Esophagus squamous epithelium (tissue), 5 donors: ENCODE data around the gene COL8A1. TPM values are rescaled to one million over a fixed set of nuclear protein-coding genes. Genes with fewer than 3 reads are reported as not detected.

Source experiments
- DNase-seq: peaks from one replicate; lab custom pipeline; 2025; lab: John Stamatoyannopoulos, UW
- H3K27ac ChIP-seq, 4 donors: fragments of 200-600 bp; sonication (generic); one replicate each; pipeline ENCODE4 v1.5.1; 2016 to 2019; ENCODE audit warnings: mild to moderate bottlenecking in 1 of 4
- H3K27me3 ChIP-seq, 4 donors: fragments of 200-600 bp; sonication (generic); 1 replicate in 3 of 4; 2 replicates in 1 of 4; pipeline versions ENCODE4 v1.5.1 to v1.6.0; 2017 to 2021; ENCODE audit warnings: antibody characterized with exemption in 1 of 4
- H3K36me3 ChIP-seq, 3 donors: fragments of 200-600 bp; sonication (generic); one replicate each; pipeline ENCODE4 v1.5.1; 2016 to 2019
- H3K4me1 ChIP-seq, 3 donors: fragments of 200-600 bp; sonication (generic); one replicate each; pipeline ENCODE4 v1.5.1; 2017 to 2019
- H3K4me3 ChIP-seq, 4 donors: fragments of 200-600 bp; sonication (generic); 1 replicate in 3 of 4; 2 replicates in 1 of 4; pipeline ENCODE4 v1.5.1; 2016 to 2019; ENCODE audit warnings: mild to moderate bottlenecking in 2 of 4, moderate library complexity in 1 of 4
- H3K9me3 ChIP-seq, 3 donors: fragments of 200-600 bp; sonication (generic); one replicate each; pipeline ENCODE4 v1.5.1; 2016 to 2019
- CTCF ChIP-seq, 6 experiments: fragments of 450-650 bp in 4 of 6; fragments of 200-600 bp in 2 of 6; sonication (generic) in 2 of 6; IDR thresholded peaks; one replicate each; pipeline ENCODE4 v1.5.1; 2016 to 2019; ENCODE audit warnings: antibody characterized with exemption in 6 of 6, mild to moderate bottlenecking in 4 of 6, moderate library complexity in 4 of 6
- POLR2A ChIP-seq, 4 donors: fragments of 450-650 bp; IDR thresholded peaks; one replicate each; pipeline ENCODE4 v1.6.1; 2017; ENCODE audit warnings: antibody characterized with exemption in 4 of 4, mild to moderate bottlenecking in 4 of 4, moderate library complexity in 3 of 4
- WGBS, 2 donors: methylation state at CpG; one replicate each; pipeline ENCODE4 v1.1.5; 2018; 5-methylcytosine and 5-hydroxymethylcytosine counted together
- intact Hi-C: fragments of 100-400 bp; cut with DNase I; formaldehyde crosslinking; loops from one replicate; pipeline ENCODE4 v1.15.0; 2022
- total RNA-seq, 4 donors: library from RNA; depleted of rRNA; stranded (reverse); fragments of >200 nt; gene quantifications; one replicate each; pipeline ENCODE4 v1.1.0, GENCODE V29; 2016
- donor health status: DM: yes; HTN: yes; CAD: no.

Gene COL8A1
- total RNA-seq, 4 donors from 2014 or later, result 2.3 to 15.6 (median 5.0) TPM

DNA sequence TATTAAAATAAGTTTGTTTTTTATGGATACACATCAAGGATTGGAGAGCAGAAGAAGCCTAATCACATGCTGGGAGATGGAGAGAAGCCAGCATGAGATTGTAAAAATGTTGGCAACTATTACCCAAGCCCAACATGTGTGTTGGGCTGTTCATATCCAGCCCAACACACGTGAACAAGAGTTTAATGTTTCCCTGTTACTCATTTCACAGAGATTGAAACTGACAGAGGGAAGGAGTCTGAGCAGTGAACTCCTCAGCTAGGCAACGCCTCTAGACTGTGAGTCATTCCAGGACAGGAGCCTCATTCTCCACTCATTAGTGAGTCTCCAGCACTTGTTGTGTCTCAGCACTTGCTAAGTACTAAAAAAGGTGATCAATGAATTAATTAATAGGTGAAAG lies 136.1 kb downstream of the COL8A1 start:
- 28 to 35% methylated on average over 2 of the region's 2 CpGs for WGBS, 2 donors
- no peaks in the 10 kb centered on the region for H3K9me3 ChIP-seq
- intact Hi-C loops, result no loop called here
- no peaks in the 10 kb centered on the region for H3K27me3 ChIP-seq
- no peak for DNase-seq
- TF ChIP-seq POLR2A (IDR thresholded peaks at IDR 0.05), result no peak
- no peak for TF ChIP-seq CTCF (IDR thresholded peaks at IDR 0.05)
- H3K36me3 ChIP-seq, result no peaks in the 10 kb centered on the region
- H3K4me3 ChIP-seq, result no peak overlapping the region
- no peak overlapping the region for H3K27ac ChIP-seq
- H3K4me1 ChIP-seq, result no peaks in the 10 kb centered on the region

GRCh38 chr3:99776516-99777209 lies 138.3 kb downstream of the COL8A1 start:
- DNase-seq, result no peak
- intact Hi-C loops, result no loop called here
- TF ChIP-seq CTCF (IDR thresholded peaks at IDR 0.05) (no peak), POLR2A (IDR thresholded peaks at IDR 0.05) (no peak)
- Histone ChIP-seq H3K27me3 (no peaks in the 10 kb centered on the region), H3K27ac (no peak overlapping the region), H3K4me3 (no peak overlapping the region), H3K36me3 (no peaks in the 10 kb centered on the region), H3K9me3 (no peaks in the 10 kb centered on the region), H3K4me1 (no peaks in the 10 kb centered on the region)
- 62 to 70% methylated on average over 5 of the region's 5 CpGs for WGBS, 2 donors

DNA sequence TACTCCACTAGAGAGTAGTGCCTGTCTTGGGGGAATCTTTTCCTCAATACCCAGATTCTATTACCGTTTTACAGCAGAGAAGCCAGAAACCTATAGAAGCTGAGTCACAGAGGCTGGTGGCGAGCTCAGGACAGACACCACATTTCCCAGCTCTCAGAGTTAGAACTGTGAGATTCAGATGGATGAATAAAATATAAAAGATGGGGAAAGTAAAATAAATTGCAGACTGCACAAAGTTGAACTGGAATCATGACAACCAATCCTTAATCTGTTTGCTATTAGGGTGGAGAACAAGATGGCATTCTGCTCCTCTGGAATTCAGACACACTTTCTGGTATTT lies 138.8 kb downstream of the COL8A1 start:
- no peak overlapping the region for H3K27ac ChIP-seq
- no peak for TF ChIP-seq POLR2A (IDR thresholded peaks at IDR 0.05)
- no peak for TF ChIP-seq CTCF (IDR thresholded peaks at IDR 0.05)
- no peak overlapping the region for H3K4me3 ChIP-seq
- no peaks in the 10 kb centered on the region for H3K9me3 ChIP-seq
- no peaks in the 10 kb centered on the region for H3K27me3 ChIP-seq
- no peaks in the 10 kb centered on the region for H3K36me3 ChIP-seq
- 62 to 90% methylated on average over 1 to 2 of the region's 2 CpGs for WGBS, 2 donors
- no peak for DNase-seq
- H3K4me1 ChIP-seq, result no peaks in the 10 kb centered on the region
- intact Hi-C loops, result no loop called here

DNA sequence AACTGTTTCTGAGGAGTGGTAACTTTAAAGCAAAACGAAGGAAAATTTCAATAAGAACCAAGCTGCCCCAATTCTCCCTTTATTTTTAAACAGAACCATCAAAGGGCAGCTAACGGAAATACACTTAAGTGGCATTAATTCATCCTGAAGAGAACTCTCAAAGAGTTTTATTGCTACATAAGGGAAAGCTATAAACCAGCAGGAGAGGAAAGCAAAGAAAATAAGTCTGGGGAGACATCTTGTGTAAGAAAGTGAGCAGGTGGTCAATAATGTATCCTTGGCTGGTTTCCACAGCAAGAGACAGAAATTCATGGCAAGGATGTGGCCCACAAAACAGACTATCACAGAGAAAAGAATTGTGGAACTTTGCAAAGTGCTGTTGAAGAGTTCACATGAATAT lies 139.3 kb downstream of the COL8A1 start:
- intact Hi-C loops, result no loop called here
- WGBS, 2 donors, result 65 to 70% methylated on average over 2 of the region's 2 CpGs
- H3K4me1 ChIP-seq, result no peaks in the 10 kb centered on the region

DNA sequence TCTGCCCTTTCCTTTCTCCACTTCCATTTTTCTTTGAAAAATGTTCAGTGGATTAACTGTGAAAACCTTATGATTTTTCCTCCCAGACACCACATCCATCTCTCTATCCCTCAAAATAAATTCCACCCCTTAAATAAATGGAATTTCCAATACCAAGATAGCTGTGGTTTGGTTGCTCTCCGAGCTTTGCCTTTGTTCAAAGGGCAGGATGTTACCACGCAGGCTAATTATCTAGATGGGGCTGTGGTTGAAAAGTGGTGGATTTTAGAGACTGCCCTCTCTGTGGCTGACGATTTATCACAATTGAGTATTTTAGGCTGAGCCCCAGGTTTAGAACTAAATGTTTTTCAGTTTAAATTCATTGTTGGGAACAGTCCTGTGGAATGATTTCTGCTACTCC lies 142.4 kb downstream of the COL8A1 start:
- H3K27me3 ChIP-seq, result no peaks in the 10 kb centered on the region
- WGBS, 2 donors, result 64 to 69% methylated on average over 3 of the region's 3 CpGs
- TF ChIP-seq POLR2A (IDR thresholded peaks at IDR 0.05) (no peak), CTCF (IDR thresholded peaks at IDR 0.05) (no peak)
- H3K4me3 ChIP-seq, result no peak overlapping the region
- H3K9me3 ChIP-seq, result no peaks in the 10 kb centered on the region
- no peaks in the 10 kb centered on the region for H3K36me3 ChIP-seq
- no peak overlapping the region for H3K27ac ChIP-seq
- intact Hi-C loops, result no loop called here
- no peaks in the 10 kb centered on the region for H3K4me1 ChIP-seq
- no peak for DNase-seq

More for the DNA sequence above, 139.3 kb downstream of the COL8A1 start:
- Histone ChIP-seq H3K27me3 (no peaks in the 10 kb centered on the region), H3K9me3 (no peaks in the 10 kb centered on the region), H3K36me3 (no peaks in the 10 kb centered on the region), H3K4me3 (no peak overlapping the region), H3K27ac (no peak overlapping the region)
- no peak for TF ChIP-seq POLR2A (IDR thresholded peaks at IDR 0.05)
- TF ChIP-seq CTCF (IDR thresholded peaks at IDR 0.05), result no peak
- no peak for DNase-seq
